HG03095 (cell line): ENCODE data around the gene TTC14.
"Not testable (repeated sequence)": the region's sequence is repeated elsewhere in the genome, so short reads cannot be mapped to it uniquely, and the experiment has no call there.

Experiments
- ATAC-seq: cut with Tn5 transposase; IDR thresholded peaks from one replicate; pipeline ENCODE4 v1.9.1; 2021; ENCODE audit warnings: moderate library complexity; ENCODE audit not compliant: unreplicated experiment

Gene TTC14, protein sequence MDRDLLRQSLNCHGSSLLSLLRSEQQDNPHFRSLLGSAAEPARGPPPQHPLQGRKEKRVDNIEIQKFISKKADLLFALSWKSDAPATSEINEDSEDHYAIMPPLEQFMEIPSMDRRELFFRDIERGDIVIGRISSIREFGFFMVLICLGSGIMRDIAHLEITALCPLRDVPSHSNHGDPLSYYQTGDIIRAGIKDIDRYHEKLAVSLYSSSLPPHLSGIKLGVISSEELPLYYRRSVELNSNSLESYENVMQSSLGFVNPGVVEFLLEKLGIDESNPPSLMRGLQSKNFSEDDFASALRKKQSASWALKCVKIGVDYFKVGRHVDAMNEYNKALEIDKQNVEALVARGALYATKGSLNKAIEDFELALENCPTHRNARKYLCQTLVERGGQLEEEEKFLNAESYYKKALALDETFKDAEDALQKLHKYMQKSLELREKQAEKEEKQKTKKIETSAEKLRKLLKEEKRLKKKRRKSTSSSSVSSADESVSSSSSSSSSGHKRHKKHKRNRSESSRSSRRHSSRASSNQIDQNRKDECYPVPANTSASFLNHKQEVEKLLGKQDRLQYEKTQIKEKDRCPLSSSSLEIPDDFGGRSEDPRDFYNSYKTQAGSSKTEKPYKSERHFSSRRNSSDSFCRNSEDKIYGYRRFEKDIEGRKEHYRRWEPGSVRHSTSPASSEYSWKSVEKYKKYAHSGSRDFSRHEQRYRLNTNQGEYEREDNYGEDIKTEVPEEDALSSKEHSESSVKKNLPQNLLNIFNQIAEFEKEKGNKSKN

DNA sequence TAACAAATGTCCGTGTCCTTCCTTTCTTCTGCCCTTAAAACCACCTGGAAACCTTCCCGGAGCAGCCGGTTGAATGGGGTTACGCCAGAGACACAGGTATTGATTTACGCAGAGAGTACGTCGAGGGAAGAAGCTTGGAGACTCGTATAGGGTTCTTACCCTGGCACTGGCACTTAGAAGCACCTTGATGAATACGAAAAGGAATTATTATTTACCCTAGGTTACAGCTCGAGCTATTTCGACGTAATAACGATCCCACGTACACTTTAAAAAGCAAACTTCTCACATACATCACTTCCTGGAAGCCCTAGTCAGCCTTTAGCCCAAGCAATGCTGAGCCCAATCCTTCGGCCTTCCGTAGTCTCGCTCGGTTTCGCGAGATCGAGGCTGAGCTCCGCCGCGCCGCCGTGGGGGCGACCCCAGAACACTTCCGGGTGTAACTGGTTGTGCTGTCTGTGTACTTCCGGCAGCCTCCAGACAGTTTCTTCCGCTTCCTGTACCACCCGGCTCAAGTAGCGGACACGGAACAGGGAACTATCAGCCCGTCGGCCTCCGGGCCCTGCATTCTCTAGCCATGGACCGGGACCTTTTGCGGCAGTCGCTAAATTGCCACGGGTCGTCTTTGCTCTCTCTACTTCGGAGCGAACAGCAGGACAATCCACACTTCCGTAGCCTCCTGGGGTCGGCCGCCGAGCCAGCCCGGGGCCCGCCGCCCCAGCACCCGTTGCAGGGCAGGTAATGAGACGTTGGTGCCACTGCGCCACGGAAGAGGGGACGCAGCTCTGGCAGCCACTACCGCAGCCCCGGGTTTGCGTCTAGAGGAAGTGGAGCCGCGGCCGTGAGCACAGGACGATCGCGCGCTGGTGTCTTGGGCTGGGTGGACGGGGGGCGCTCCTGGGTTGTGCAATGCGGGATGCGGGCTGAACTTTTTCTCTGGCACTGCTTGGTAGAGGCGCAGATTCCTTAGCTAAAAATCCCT lies at the start of gene TTC14:
TSS of gene TTC14 (plus strand) at position 476 of the 979 bp plus-strand sequence. CDS start at position 575, 99 bp downstream.
- ATAC-seq = peak; percentile 99

GRCh38 chr3:180563406-180563805 lies 38.6 kb upstream of the TTC14 start:
- ATAC-seq = no peak

DNA sequence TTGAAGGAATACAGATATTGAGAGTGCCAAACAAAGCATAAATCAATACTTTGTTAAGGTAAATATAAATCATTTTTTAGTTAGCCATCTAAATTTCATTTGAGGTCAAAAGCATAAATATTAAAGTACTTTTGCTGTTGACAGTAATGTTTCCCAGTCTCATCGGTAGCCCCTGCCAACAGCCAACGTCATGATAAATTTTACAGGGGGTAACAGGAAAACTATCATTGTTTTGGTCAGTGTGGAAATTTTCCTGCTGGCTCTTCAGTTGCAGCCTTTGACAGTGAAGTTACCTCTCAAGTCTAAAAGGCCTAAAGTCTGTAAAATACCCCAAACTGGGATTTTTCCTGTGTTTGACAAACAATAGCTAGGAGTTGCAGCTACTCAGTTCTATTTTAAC lies 37.3 kb upstream of the TTC14 start:
- ATAC-seq = no peak

DNA sequence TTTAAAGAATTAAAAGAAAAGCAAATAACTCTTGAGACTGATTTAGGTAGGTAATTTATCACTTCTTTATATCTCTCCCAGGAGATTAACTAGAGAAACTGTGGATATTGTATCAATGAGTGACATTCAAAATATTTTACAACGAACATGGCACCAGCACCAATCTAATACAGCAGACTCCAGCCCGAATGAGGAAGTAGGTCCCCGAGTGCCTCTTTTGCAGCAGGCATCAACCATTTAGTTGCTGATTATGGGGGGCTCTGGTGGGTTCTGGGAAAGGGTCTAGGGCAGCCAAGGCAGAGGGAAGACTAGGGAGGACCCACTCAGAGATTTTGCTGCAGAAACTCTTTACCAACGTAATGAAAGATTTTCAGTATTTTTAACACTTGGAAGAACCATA lies 31.7 kb upstream of the TTC14 start:
- ATAC-seq = no peak

- no peak for ATAC-seq
Measured at GRCh38 chr3:180571831-180572598, 29.9 kb upstream of the TTC14 start.

GRCh38 chr3:180575571-180575970 lies 26.4 kb upstream of the TTC14 start:
- ATAC-seq = no peak

DNA sequence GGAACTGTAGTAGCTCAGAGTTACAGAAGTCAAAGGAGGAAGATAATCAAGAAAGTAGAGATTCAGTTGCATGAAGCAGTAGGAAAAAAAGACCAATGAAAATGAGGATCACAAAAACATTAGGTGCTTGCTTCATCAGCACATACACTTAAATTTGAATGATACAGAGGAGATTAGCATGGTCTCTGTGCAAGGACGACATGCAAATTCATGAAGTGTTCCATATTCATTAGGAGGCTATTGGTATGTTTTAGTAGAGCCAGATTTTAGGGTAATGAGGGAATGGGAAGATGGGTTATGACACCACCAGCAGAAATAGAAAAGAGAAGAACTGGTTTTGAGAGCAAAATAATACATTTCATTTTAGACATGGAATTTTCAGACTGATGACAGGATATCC lies 21.0 kb upstream of the TTC14 start:
- no peak for ATAC-seq

- ATAC-seq = no peak
Measured at GRCh38 chr3:180590396-180590795, 11.6 kb upstream of the TTC14 start.

GRCh38 chr3:180593631-180594030 lies 8.3 kb upstream of the TTC14 start:
- ATAC-seq = not testable (repeated sequence)

GRCh38 chr3:180594631-180595558 lies 7.1 kb upstream of the TTC14 start:
- no peak for ATAC-seq

DNA sequence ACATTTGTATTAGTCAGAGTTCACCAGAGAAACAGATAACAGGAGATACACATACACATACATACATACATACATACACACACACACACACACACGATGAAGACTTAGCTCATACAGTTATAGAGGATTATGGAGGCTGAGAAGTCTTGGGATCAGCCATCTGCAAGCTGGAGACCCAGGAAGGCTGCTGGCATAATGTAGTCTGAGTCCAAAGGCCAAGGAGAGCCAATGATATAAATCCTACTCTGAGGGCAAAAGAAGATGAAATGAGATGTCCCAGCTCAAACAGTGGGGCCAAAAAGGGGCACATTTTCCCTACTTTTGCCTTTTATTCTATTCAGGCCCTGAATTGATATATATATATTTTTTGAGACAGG lies 6.4 kb upstream of the TTC14 start:
- ATAC-seq = no peak

DNA sequence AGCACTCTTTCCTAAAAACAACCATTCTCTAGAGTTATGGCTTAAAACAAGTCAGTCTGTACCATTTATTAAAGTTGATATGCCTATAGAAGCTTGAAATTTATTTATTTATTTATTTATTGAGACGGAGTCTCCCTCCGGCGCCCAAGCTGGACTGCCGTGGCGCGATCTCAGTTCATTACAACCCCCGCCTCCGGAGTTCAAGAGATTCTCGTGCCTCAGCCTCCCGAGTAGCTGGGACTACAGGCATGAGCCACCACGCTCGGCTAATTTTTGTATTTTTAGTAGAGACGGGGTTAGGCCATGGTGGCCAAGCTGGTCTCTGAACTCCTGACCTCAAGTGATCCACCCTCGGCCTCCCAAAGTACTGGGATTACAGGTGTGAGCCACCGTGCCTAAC lies 1.5 kb upstream of the TTC14 start:
- ATAC-seq = no peak

DNA sequence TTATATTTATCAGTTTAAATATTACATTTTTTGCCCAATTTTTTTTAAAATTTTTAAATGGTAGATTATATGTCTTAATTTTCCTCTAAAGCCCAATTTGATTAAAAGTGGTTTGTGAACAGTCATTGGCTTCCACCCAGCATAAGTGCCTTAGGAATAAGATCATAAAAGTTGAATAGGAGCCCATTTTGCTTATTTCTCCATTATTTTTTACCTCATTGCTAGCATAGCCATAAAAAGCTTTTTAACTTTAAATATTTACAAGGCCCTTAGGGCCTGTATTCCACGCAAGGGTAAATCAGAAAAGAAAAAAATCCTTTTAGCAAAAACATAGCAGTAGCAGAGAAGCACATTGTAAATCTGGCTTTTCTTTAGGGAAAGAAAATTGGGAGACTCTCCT lies 9.0 kb downstream of the TTC14 start:
- no peak for ATAC-seq

GRCh38 chr3:180612364-180612763 lies 10.4 kb downstream of the TTC14 start:
- no peak for ATAC-seq

DNA sequence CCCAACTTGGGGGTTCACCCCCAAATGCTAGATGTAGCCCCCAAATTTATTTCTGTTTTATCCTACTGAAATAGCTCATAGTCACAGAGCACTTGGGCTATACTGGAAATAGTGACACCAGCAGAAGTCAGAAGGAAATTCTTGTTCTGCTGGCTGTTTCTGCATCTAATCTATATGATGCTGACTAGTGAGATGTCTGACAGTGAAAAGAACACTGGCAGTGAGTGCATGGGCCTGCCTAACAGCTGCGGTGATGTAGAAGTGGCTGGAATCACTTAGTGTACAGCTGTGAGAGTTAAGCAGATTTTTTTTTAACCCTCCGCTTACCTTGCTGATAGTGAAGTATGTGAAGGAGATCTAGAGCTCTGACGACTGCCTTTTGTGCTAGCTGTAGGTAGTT lies 14.0 kb downstream of the TTC14 start:
- no peak for ATAC-seq

GRCh38 chr3:180617049-180617448 lies 15.1 kb downstream of the TTC14 start:
- ATAC-seq = no peak

GRCh38 chr3:180618563-180618962 lies 16.6 kb downstream of the TTC14 start:
- ATAC-seq = not testable (repeated sequence)

DNA sequence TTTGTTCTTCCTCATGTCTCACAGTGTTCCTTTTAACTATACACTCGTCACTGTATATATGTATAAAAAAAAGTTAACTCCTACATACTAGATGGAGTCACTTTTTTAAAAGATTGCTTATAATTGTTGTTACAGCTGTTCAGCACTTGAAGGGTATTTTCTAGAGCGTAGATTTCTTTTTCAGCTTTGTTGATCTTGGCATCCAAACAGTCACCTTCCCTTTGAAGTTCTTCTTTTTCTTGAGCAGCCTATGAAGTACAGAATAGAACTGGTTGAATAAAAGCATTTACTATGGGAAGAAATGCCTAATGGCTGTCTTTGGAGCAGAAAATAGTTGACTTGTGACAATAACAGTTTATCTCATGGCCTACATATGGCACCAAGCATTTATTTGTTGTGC lies 17.8 kb downstream of the TTC14 start:
- ATAC-seq = no peak

GRCh38 chr3:180624714-180625113 lies 22.8 kb downstream of the TTC14 start:
- peak; percentile 68 for ATAC-seq
